H9 (cell line): ENCODE measurements around the gene OOSP1. TPM values are rescaled to one million over a fixed set of nuclear protein-coding genes. Genes with fewer than 3 reads are reported as not detected.
A peak's percentile ranks its signal among the peaks of the same experiment; 100 is the strongest.

ENCODE experiments used
- DNase-seq: peaks from one replicate; pipeline ENCODE4 v3.0.0-alpha.2; 2017
- H2AFZ ChIP-seq: one replicate; pipeline ENCODE4 v1.6.1; 2013; ENCODE audit warnings: mild to moderate bottlenecking, low read length, control low read depth, moderate library complexity
- H2AK5ac ChIP-seq: 2 replicates; pipeline ENCODE4 v1.6.1; 2013; ENCODE audit warnings: low read length, control low read depth, mixed read lengths; ENCODE audit not compliant: insufficient read length
- H2BK120ac ChIP-seq: one replicate; pipeline ENCODE4 v1.6.1; 2013; ENCODE audit warnings: low read depth, mild to moderate bottlenecking, low read length, control low read depth, inconsistent platforms; ENCODE audit not compliant: poor library complexity, severe bottlenecking
- H2BK12ac ChIP-seq: 2 replicates; pipeline ENCODE4 v1.6.1; 2013; ENCODE audit warnings: low read length, control low read depth, mixed read lengths, low read depth; ENCODE audit not compliant: insufficient read length
- H2BK15ac ChIP-seq: 2 replicates; pipeline ENCODE4 v1.6.1; 2013; ENCODE audit warnings: low read depth, low read length, control low read depth
- H2BK20ac ChIP-seq: one replicate; pipeline ENCODE4 v1.6.1; 2013; ENCODE audit warnings: low read depth, mild to moderate bottlenecking, low read length, control low read depth, inconsistent platforms; ENCODE audit not compliant: poor library complexity, severe bottlenecking
- H2BK5ac ChIP-seq: 2 replicates; pipeline ENCODE4 v1.6.1; 2013; ENCODE audit warnings: low read length, control low read depth, mixed read lengths; ENCODE audit not compliant: insufficient read length
- H3K14ac ChIP-seq: 2 replicates; pipeline ENCODE4 v1.6.1; 2013; ENCODE audit warnings: low read length, control low read depth; ENCODE audit not compliant: insufficient read depth
- H3K18ac ChIP-seq: 2 replicates; pipeline ENCODE4 v1.6.1; 2013; ENCODE audit warnings: low read depth, mild to moderate bottlenecking, mixed read lengths, low read length, control low read depth; ENCODE audit not compliant: insufficient read length
- H3K23ac ChIP-seq: 2 replicates; pipeline ENCODE4 v1.6.1; 2013; ENCODE audit warnings: low read length, control low read depth, mixed read lengths, low read depth; ENCODE audit not compliant: insufficient read length
- H3K23me2 ChIP-seq: 2 replicates; pipeline ENCODE4 v1.6.1; 2013; ENCODE audit warnings: low read depth, mild to moderate bottlenecking, mixed read lengths, low read length, control low read depth; ENCODE audit not compliant: insufficient read length, poor library complexity, severe bottlenecking
- H3K27ac ChIP-seq: 2 replicates; pipeline ENCODE4 v1.5.1; 2013; ENCODE audit warnings: low read length, control low read depth, mixed read lengths, low read depth; ENCODE audit not compliant: insufficient read length
- H3K27me3 ChIP-seq: 2 replicates; pipeline ENCODE4 v1.6.1; 2013; ENCODE audit warnings: low read length, control low read depth, inconsistent platforms; ENCODE audit not compliant: insufficient read depth
- H3K4ac ChIP-seq: 2 replicates; pipeline ENCODE4 v1.6.1; 2013; ENCODE audit warnings: low read depth, mild to moderate bottlenecking, control low read depth, inconsistent platforms, low read length, moderate library complexity
- H3K4me1 ChIP-seq: 2 replicates; pipeline ENCODE4 v1.6.1; 2013; ENCODE audit warnings: low read length, control low read depth, inconsistent platforms; ENCODE audit not compliant: insufficient read depth
- H3K4me2 ChIP-seq: 2 replicates; pipeline ENCODE4 v1.6.1; 2013; ENCODE audit warnings: low read length, control low read depth, mixed read lengths; ENCODE audit not compliant: insufficient read length, insufficient read depth
- H3K56ac ChIP-seq: 2 replicates; pipeline ENCODE4 v1.6.1; 2013; ENCODE audit warnings: low read depth, mild to moderate bottlenecking, mixed read lengths, low read length, control low read depth; ENCODE audit not compliant: insufficient read length
- H3K79me1 ChIP-seq: 2 replicates; pipeline ENCODE4 v1.6.1; 2013; ENCODE audit warnings: low read depth, mild to moderate bottlenecking, moderate library complexity, low read length, control low read depth, inconsistent platforms; ENCODE audit not compliant: insufficient read depth, poor library complexity, severe bottlenecking
- H3K79me2 ChIP-seq: 2 replicates; pipeline ENCODE4 v1.6.1; 2013; ENCODE audit warnings: low read length, control low read depth, inconsistent platforms; ENCODE audit not compliant: insufficient read depth
- H3K9ac ChIP-seq: 2 replicates; pipeline ENCODE4 v1.6.1; 2013; ENCODE audit warnings: low read length, control low read depth, mixed read lengths; ENCODE audit not compliant: insufficient read length; ENCODE audit errors: extremely low read depth
- H3K9me3 ChIP-seq: one replicate; pipeline ENCODE4 v1.6.1; 2013; ENCODE audit warnings: low read depth, low read length, inconsistent platforms; ENCODE audit not compliant: control insufficient read depth
- H3T11ph ChIP-seq: one replicate; pipeline ENCODE4 v1.6.1; 2013; ENCODE audit warnings: mild to moderate bottlenecking, low read length, control low read depth, inconsistent platforms
- H4K20me1 ChIP-seq: one replicate; pipeline ENCODE4 v1.6.1; 2013; ENCODE audit not compliant: control insufficient read depth, insufficient read length, insufficient read depth
- H4K5ac ChIP-seq: 2 replicates; pipeline ENCODE4 v1.6.1; 2013; ENCODE audit warnings: low read depth, mild to moderate bottlenecking, mixed read lengths, low read length, control low read depth; ENCODE audit not compliant: insufficient read length
- H4K8ac ChIP-seq: replicated peaks from 2 replicates; pipeline ENCODE4 v1.6.1; 2013; ENCODE audit warnings: low read length, control low read depth, mixed read lengths, low read depth; ENCODE audit not compliant: insufficient read length
- H4K91ac ChIP-seq: 2 replicates; pipeline ENCODE4 v1.6.1; 2013; ENCODE audit warnings: low read depth, mild to moderate bottlenecking, moderate library complexity, mixed read lengths, low read length, control low read depth; ENCODE audit not compliant: insufficient read length
- H3K27ac Mint-ChIP-seq, 3 experiments: 2 replicates in 2 of 3; 3 replicates in 1 of 3; pipeline ENCODE4 v1.8.0; 2020 to 2021; ENCODE audit warnings: mixed read lengths in 3 of 3, mild to moderate bottlenecking in 1 of 3, moderate library complexity in 1 of 3
- H3K27me3 Mint-ChIP-seq: 2 replicates; pipeline ENCODE4 v1.8.0; 2021; ENCODE audit warnings: low read depth, mild to moderate bottlenecking, moderate library complexity, mixed read lengths
- H3K36me3 Mint-ChIP-seq, 3 experiments: 2 replicates in 2 of 3; 3 replicates in 1 of 3; pipeline ENCODE4 v1.8.0; 2020 to 2021; ENCODE audit warnings: low read depth in 3 of 3, mixed read lengths in 3 of 3; ENCODE audit not compliant: insufficient read depth in 1 of 3
- H3K4me1 Mint-ChIP-seq, 2 experiments: 2 replicates each; pipeline ENCODE4 v1.8.0; 2020; ENCODE audit warnings: mixed read lengths in 2 of 2
- H3K4me3 Mint-ChIP-seq, 2 experiments: 2 replicates in 1 of 2; 3 replicates in 1 of 2; pipeline ENCODE4 v1.8.0; 2020 to 2021; ENCODE audit warnings: mild to moderate bottlenecking in 2 of 2, mixed read lengths in 2 of 2, moderate library complexity in 1 of 2
- H3K9me3 Mint-ChIP-seq, 2 experiments: 2 replicates in 1 of 2; 3 replicates in 1 of 2; pipeline ENCODE4 v1.8.0; 2020; ENCODE audit warnings: mild to moderate bottlenecking in 2 of 2, mixed read lengths in 2 of 2, moderate library complexity in 1 of 2
- WGBS: extraction: QIAGEN DNeasy Blood & Tissue Kit; methylation state at CpG from one replicate; pipeline ENCODE4 v1.1.7; 2013; ENCODE audit warnings: missing lambda C conversion rate, low lambda C conversion rate, mixed read lengths; ENCODE audit not compliant: insufficient read length; ENCODE audit errors: extremely low coverage; 5-methylcytosine and 5-hydroxymethylcytosine counted together
- total RNA-seq: library from RNA; stranded (reverse); gene quantifications from 2 replicates; pipeline ENCODE4 v1.2.1, GENCODE V29; 2021
- TF ChIP-seq, protein P1 (sequence below): fragments of 200-600 bp; sonication (generic); conservative IDR thresholded peaks from 3 replicates; pipeline ENCODE4 v1.8.0; 2021; ENCODE audit warnings: antibody characterized with exemption, mild to moderate bottlenecking

Gene OOSP1
- total RNA-seq, 1 experiment from 2014 or later, result not detected

DNA sequence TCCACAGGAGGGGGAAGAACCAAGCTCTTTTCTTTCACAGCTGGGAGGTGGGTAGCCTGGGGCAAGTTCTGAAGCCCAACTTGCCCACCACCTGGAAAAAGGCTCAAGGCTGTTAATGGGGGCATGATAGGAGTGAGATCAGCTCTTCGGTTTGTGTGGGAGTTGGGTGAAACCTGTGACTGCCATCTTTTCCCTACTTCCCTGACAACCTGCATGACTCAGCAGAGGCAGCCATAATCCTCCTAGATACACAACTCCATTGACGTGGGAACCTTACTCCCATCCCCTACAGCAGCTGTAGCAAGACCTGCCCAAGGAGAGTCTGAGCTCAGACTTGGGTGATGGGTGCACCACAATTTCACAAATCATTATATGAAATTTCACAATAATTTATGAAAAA, 65.5 kb downstream of the OOSP1 start:
- H4K8ac ChIP-seq, result no peak overlapping the region
- no peaks in the 10 kb centered on the region for H3K27me3 ChIP-seq
- no peak overlapping the region for H3K4ac ChIP-seq
- TF ChIP-seq, protein P1, sequence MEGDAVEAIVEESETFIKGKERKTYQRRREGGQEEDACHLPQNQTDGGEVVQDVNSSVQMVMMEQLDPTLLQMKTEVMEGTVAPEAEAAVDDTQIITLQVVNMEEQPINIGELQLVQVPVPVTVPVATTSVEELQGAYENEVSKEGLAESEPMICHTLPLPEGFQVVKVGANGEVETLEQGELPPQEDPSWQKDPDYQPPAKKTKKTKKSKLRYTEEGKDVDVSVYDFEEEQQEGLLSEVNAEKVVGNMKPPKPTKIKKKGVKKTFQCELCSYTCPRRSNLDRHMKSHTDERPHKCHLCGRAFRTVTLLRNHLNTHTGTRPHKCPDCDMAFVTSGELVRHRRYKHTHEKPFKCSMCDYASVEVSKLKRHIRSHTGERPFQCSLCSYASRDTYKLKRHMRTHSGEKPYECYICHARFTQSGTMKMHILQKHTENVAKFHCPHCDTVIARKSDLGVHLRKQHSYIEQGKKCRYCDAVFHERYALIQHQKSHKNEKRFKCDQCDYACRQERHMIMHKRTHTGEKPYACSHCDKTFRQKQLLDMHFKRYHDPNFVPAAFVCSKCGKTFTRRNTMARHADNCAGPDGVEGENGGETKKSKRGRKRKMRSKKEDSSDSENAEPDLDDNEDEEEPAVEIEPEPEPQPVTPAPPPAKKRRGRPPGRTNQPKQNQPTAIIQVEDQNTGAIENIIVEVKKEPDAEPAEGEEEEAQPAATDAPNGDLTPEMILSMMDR, result no peak
- no peak overlapping the region for H3K18ac ChIP-seq
- H4K5ac ChIP-seq, result no peak overlapping the region
- no peak overlapping the region for H3K27ac ChIP-seq
- no peak overlapping the region for H2AK5ac ChIP-seq
- no peaks in the 10 kb centered on the region for H3K79me2 ChIP-seq
- H2BK15ac ChIP-seq, result no peak overlapping the region
- H2BK5ac ChIP-seq, result no peak overlapping the region
- H3K14ac ChIP-seq, result no peak overlapping the region
- H3K56ac ChIP-seq, result no peak overlapping the region
- no peaks in the 10 kb centered on the region; the same call in 1 of the 2 replicates for H3K27me3 Mint-ChIP-seq
- no peaks in the 10 kb centered on the region for H3K4me1 ChIP-seq
- H3K9ac ChIP-seq, result no peak overlapping the region
- H4K91ac ChIP-seq, result no peak overlapping the region
- H2BK12ac ChIP-seq, result no peak overlapping the region
- WGBS, result no CpG with 5 or more reads among the region's 2 CpGs
- no peak for DNase-seq
- H3K79me1 ChIP-seq, result no peaks in the 10 kb centered on the region
- no peaks in the 10 kb centered on the region for H3K9me3 ChIP-seq
- H3K9me3 Mint-ChIP-seq, result no peaks in the 10 kb centered on the region
- no peak overlapping the region for H2BK120ac ChIP-seq
- H3K4me2 ChIP-seq, result no peak overlapping the region
- H3K36me3 Mint-ChIP-seq, result no peaks in the 10 kb centered on the region
- H3K4me3 Mint-ChIP-seq, result no peak overlapping the region
- peaks cover 5% of the 10 kb centered on the region in 2 experiments; a peak in 3 of 4 replicates for H3K4me1 Mint-ChIP-seq
- peak overlapping the region in 1 of 3 experiments; percentile 11; a peak in 1 of 7 replicates for H3K27ac Mint-ChIP-seq
- H2BK20ac ChIP-seq, result no peak overlapping the region
- H3K23me2 ChIP-seq, result no peaks in the 10 kb centered on the region
- H4K20me1 ChIP-seq, result no peaks in the 10 kb centered on the region
- no peak overlapping the region for H2AFZ ChIP-seq
- no peak overlapping the region for H3K23ac ChIP-seq
- no peak overlapping the region for H3T11ph ChIP-seq
